Renal pelvis (tissue), 4 donors: ENCODE results near the gene DNAH17. TPM values are rescaled to one million over a fixed set of nuclear protein-coding genes. Genes with fewer than 3 reads are reported as not detected.
"Not testable (repeated sequence)": the region's sequence is repeated elsewhere in the genome, so short reads cannot be mapped to it uniquely, and the experiment has no call there.

Experiments used
- DNase-seq: peaks from one replicate; pipeline ENCODE4 v3.0.0-alpha.2; 2013
- polyA plus RNA-seq, 3 donors: library from polyadenylated mRNA; unstranded; fragments of 120-200 nt; gene quantifications; one replicate each; pipeline ENCODE4 v1.2.1, GENCODE V29; 2013; ENCODE audit not compliant: insufficient read length in 3 of 3

The DNAH17 gene
- polyA plus RNA-seq, 3 donors = 2.2 to 4.4 (median 4.0) TPM

DNA sequence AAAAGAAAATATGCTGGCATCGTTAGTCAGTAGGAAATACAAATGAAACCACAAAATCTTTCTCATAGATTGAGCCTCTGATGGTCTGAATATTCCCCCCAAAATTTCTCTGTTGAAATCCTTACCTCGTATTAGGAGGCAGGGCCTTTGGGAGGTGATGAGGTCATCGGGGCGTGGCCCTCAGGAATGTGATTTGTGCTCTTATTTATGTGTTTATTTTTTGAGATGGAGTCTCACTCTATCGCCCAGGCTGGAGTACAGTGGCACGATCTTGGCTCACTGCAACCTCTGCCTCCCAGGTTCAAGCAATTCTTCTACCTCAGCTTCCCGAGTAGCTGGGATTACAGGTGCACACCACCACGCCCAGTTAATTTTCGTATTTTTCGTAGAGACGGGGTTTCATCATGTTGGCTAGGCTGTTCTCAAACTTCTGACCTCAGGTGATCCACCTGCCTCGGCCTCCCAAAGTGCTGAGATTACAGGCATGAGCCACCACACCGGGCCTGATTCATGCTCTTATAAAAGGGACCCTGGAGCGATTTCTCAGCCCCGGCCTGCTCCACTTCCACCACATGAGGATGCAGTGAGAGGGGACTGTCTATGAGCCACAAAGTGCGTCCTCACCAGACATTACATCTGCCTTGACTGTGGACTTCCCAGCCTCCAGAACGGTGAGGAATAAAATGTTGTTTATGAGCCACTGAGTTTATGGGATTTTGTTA lies 53.1 kb downstream of the DNAH17 start:
- no peak for DNase-seq

DNA sequence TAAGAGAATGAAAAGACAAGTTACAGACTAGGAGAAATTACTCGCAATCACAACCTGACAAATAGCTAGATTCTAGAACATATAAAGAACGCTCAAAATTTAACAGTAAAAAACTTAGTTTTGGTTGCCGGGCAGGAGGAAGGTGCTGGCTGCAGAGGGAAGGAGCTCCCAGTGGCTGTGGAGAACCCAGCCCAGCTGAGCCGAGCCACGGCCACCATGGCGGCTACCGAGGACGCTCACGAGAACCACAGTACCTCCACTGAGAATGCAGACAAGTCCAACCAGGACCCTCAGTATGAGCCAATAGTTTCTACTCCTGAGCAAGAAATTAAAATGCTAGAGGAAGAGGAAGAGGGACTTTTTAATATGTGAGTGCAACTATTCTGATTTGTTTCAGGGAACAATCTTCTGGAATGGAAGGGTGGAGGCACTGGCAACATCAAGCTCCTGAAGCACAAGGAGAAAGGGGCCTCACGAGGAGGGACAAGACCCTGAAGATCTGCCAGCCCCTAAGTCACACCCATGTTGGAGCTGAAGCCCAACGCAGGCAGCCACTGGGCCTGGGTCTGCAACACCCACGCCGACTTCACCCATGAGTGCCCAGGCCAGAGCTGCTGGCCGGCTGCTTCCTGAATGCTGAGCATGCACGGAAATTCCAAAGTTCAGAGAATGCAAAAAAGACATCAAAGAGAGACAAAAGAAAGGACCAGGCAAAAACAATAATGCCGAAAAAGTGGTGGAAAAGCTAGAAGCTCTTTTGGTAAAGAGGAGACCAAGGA lies 55.0 kb downstream of the DNAH17 start:
- DNase-seq = no peak

DNA sequence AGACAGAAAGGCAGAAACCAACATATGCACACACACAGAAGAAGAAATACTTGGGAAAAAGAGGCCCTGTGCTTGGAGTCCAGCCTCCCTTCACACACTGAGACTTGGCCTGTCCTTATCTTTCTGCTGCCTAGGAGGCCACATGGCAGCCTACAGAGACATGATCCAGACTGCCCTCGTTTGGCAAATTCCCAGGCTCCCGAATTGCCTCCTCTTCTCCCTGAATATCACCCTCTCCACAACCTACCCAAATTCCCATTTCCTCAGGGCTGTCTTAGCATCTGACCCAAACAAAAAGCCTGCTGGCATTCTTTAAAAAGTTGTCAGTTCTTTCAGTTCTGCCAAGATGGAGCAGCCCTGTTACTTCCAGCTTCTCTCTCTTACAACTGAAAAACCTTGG lies 59.8 kb downstream of the DNAH17 start:
- DNase-seq = no peak

DNA sequence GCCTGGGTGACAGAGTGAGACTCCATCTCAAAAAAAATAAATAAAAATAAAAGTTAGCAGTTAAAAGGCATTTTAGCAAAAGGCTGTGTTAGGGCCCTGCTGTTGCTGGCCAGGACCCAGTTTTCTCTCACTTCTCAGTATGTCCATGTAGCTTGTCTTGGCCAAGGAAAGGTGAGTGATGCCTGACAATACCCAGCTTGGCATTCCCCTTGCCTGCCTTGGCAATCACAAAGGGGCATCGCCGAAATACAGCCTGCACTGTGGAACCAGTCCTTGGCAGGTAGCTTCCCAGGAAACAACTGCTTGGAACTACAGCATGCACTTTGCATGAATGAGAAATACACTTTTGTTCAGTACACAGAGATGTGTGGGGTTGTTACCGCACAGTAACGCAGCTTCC lies 61.7 kb downstream of the DNAH17 start:
- no peak for DNase-seq

DNA sequence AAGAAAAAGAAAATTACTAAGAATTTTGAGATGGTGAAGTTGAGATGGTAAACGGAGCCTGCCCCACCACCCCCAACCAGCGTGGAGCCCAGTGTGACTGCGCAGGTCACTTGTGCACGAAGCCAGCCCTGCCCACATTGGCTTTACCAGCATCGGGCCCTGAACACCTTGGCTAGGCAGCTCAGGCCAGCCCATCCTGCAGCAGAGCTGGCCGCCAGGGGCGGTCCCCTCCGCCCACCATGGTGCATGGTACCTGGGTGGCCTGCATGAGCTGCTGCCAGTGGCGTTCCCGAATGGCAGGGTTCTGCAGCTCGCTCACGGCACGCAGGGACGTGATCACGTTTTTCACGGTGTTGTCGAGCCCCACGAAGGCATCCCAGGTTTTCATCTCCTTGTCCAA lies 62.7 kb downstream of the DNAH17 start:
- DNase-seq = no peak

DNA sequence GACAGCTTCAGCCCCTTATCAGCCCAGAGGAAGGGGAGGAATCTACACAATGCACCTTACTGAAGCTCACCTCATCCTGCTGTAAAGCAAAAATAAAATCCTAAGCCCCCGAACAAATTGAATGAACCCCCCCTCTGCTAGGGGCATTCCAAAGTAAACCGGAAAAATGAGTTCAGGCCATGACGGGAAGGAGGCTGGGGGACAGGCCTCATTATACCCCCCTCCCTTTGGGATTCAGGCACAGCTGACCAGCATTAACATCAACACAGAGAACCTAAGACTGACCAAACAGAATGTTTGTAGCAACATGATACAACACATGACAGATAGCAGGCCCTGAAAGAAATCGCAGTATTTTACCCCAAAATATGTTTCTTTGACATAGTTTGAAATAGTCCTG lies 64.2 kb downstream of the DNAH17 start:
- DNase-seq = no peak

DNA sequence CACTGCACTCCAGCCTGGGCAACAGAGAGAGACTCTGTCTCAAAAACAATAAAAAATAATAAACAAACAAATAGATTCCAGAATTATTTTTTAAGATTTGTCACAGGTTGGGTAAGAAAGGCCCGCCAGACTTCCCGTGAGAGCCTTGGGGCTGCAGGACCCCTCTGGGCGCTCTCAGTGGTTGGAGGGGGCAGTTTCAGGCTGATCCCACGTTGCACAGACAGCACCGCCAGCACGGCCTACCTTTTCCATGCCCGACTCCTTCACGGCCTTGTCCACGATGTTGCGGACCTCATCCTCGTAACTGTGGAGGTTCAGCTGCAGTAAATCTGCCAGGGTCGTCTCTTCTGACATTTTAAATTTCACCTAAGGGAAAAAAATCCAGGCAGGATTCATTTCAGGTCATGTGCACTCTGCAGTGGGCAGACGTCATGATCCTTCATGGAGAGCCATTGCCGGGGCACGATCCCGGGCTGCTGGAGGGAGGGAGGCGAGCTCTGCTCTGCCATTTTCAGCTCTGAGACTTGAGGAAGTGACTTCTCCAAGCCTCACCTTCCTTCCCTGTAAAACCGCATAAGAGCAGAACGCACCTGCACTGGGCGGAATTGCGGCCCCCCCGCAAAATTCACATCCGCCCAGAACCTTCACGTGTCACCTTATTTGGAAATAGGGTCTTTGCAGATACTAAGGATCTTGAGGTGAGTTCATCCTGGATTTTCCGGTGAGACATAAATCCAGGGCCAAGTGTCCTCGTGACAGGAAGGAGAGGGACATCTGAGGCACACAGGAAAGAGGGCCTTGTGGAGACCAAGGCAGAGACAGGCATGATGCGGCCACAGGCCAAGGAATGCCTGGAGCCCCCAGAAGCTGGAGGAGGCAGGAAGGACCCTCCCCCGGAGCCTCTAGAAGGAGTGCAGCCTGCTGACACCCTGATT lies 66.8 kb downstream of the DNAH17 start:
- DNase-seq = no peak

DNA sequence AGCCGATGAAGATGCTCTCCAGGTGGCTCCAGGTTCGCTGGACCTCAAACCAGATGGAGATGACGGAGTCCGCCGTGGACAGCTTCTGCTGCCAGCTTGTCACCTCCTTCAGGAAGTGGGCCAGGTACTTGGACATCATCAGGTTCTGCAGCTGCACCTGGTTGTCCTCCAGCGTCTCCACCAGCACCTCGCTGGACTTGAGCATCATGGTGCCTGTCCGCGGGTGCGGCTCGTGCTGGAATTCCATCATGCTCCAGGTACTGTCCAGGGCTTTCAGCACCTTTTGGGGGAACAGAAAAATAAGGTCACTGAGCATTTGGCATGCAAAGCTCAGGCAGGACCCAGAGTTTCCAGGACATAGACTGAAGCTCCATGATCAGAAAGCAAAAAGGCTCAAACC lies 69.7 kb downstream of the DNAH17 start:
- no peak for DNase-seq

DNA sequence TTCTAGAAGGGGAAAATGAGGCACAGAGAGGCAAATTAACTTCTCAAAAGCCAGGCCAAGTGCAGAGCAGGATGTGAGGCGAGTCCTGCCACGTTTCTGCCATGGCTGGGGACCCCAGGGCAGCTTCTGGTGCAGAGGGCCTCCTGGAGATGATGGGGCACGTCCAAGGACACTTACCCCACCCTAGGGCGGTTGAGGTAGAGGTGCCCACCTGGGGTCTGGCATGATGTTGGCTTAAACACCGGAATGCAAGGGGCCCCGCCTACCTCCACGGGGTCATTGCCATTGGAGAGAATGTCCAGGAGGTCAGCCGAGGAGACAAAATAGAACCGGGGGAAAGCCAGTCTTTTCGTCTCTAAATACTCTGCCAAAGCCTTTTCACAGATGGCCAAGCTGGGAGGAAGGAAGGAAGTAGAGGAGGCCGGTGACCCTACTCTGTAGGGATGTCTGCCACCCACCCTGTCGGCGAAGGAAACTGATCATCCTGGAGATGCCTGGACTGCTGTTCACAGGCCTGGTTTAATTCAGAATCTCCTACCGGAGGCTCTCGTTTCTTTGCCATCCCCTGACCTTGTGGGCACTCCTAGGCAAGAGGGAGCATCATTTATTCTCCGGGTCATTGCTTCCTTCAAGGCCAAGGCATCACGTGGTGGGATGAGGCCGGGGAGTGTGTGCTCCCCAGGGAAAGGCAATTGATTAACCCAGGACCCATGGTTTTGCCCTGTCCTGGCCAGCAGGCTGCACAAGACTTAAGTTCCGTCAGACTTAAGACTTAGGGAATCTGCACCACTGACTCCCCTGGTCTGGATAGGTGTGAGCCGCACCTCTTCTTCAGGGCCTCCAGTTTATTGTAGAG lies 70.5 kb downstream of the DNAH17 start:
- DNase-seq = no peak

DNA sequence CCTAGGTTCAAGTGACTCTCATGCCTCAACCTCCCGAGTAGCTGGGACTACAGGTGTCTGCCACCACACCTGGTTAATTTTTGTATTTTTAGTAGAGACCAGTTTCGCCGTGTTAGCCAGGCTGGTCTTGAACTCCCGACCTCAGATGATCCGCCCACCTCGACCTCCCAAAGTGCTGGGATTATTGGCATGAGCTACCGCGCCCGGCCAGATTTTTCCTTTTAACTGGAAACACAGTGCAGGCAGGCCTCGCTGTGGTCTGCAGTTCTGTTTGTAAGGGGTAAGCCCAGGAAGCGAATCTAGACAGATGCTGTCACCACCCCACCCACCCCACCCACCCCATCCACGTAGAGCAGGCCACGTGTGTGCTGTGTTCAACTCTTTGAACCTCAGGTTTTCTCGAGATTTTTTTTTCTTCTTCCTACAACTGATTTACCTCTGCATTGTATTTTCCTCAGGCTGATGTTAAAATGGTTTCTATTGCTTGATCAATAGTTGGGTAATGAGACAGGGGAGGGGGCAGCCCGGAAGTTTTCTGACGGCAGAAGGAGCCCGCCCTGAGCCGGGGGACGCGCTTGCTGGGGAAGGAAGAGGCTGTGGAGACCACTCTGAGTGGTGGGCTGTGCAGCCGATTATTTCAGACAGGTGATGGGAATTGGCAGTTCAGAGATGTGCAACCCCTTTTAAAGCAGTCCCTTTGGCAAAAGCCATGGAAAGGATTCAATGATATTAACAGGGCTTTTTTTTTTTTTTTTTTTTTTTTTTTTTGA lies 72.9 kb downstream of the DNAH17 start:
- DNase-seq = no peak

DNA sequence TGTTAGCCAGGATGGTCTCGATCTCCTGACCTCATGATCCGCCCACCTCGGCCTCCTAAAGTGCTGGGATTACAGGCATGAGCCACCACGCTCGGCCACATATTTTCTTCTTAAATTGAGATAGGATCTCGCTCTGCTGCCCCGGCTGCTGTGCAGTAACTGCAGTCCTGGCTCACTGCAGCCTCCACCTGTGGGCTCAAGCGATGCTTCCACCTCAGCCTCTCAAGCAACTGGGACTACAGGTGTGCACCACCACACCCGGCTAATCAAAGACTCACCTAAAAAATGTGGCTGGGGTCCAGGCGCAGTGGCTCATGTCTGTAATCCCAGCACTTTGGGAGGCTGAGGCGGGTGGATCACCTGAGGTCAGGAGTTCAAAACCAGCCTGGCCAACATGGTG lies 73.8 kb downstream of the DNAH17 start:
- not testable (repeated sequence) for DNase-seq

DNA sequence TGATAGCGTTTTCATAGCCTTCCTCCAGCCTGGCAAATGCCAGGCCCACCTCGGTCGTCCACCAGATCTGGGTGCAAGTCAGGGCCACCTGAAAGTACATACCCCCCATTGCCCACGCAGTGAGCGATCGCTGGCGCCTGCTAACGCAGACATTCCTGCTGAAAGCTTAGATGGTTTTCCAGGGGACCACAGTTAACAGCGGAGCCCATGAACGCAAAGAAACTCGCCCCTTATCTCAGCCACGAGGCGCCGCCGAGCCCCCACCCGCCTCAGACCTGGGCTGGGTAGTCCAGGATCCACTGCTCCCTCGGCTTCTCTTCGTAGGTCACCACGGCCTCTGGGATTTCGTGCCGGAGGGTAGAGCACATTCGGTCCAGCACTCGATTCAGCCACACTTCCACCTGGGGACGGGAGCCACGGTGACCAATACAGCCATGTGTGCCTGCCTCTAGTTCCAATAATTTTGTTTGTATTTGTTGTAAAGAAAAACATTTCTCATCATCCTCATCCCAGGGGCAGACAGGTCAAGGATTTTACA lies 74.5 kb downstream of the DNAH17 start:
- DNase-seq = no peak

DNA sequence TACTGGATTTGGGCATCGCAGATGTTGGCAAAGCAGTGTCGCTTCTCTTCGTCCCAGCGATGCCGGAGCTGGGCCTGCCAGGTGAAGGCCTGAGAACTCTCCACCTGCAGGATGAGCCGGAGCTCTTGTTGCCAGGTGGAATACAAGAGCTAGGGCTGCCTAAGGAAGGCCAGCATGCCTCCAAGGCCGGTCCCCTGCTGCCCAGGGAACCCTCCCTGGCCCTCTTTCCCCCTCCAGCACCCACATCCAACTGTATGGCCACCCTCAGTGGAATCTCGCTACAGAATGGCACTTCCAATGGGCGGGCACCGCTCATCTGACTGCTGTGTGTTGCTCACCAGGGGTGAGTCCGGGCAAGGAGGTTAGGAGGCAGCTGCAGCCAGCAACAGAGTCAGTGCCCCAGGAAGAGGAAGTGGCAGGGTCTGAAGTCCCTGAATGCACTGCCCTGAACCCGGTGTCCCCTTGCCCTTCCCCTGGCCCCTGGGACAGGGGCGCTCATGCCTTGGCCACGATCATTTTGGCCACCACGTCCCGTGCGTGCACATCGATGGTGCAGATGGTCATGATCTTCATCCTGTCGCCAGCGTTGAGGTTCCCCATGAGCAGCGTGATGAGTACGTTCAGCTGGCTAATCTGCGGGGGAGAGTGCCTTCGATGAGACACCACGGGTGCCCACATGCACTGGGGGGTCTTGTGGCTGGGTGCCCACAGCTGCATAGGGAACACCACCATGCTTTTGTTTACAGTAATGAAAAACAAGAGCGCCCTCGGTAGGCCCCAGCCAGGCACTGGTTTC lies 75.8 kb downstream of the DNAH17 start:
- no peak for DNase-seq

DNA sequence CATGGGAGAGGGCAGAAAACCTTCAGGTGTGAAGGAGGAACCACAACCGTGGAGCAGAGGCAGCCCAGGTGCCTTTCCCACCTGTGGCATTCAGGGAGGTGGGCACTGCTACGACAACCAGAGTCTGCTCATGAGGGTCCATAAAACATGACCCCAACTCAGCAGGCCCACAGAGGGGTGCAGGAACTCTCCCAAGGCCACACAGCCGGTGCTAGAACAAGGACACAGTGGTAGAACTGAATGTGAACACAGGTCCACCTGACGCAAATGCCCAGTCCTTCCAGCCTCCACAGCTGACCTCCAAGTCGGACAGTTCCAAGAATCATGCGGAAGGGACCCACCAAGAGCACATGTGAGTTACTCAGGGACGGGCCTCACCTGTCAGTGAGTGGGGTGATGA lies 76.4 kb downstream of the DNAH17 start:
- no peak for DNase-seq

DNA sequence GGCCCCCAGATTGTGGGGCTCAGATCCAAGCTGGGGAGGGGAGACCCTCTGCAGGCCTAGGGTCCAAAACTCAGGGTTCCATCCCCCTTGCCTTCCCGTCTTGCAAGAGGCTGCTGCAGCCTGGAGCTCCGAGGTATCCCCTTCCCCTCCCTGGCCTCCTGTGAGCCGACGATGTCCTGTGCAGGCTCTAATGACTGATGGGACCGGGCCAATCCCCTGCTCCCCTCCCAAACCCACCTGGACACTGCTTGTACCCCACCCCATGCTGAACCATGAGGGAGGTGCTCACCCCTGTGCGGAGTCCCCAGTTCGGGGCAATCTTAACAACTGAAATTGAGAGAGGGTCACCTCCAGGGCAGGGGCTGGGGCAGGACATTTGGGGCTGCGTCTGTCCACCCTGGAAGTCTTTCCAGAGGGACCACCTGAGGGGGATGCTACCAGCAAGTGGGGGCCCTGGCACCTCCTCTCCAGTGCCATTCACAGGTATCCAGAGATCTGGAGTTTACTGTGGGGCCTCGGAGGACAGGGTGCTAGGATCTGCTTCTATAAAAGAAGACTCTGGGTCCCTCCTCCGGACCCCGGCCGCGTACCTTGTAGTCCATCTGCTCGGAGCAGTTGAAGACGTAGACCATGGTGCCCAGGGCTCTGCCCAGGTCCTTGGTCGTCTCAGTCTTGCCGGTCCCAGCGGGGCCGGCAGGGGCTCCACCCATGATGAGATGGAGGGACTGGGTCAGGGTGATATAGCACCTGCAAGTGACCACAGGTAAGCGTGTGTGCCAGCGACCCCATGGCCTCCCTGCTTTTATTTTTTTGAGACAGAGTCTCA lies 77.3 kb downstream of the DNAH17 start:
- no peak for DNase-seq

DNA sequence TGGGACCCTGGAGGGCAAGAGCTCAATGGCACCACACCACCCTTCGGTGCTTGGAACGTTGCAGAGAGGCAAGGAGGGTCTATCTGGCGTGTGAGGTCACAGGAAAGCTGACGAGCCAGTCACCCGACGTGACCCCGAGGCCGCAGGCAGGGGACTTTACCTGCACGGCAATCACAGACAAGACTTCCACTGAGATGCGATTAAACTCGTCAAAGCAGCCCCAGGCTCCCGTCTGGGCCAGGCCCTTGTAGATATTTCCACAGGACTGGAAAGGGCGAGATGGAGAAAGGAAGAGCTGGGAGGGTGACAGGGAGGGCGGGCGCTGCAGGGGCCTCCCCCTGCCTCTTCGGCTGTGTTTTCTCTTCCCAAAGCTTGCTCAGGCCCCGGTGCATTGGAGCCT lies 78.3 kb downstream of the DNAH17 start:
- DNase-seq = no peak

DNA sequence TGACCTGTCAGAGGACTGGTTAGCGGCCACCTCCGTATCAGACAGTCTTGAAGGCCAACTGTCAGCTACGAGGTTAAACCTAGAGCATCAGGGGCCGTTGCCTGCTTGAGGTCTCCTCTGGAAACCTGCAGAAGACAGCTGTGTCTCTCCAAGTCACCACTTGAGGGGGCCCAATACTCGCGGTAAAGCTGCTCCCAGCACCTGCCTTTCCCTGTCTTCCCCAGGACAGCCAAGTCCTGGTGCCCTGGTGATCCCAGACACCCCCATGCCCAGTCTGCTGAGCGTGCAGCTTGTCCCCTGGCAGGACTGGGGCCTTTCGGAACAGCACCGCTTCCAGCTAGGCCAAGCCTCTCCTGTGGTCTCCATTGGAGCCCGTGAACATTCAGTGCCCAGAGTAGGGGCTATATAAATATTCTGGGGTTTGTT lies 80.1 kb downstream of the DNAH17 start:
- DNase-seq = peak; percentile 62

DNA sequence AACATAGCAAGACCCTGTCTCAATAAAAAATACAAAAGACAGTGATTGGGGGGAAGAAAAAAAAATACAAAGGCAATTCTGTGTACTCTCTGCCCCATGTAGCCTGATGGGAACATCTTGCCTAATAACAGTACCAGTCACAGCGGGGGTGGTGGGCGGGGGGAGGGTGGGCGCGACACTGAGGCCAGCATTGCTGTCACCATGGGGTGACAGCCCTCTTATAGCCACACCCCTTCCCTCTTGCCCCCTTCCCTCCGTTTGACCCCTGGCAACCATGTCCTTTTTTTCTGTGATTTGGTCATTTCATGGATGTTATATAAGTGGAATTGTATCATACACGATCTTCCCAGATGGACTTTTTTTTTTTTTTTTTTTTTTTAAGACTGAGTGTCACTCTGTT lies 80.9 kb downstream of the DNAH17 start:
- no peak for DNase-seq

DNA sequence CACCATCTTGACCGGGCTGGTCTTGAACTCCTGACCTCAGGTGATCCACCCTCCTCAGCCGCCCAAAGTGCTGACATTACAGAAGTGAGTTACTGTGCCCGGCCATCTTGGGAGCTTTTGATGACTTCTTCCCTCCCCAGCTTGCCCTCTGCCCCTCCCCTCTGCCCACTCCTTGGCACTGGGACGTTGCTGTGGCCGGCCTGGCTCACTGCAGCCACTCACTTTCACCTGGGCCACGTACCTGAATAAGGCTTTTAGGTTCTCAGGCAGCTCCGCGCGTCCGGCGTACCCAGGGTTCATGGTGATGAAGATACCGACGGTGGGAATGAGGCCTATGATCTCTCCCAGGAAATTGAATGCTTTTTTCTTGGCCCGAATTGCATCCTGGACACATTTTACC lies 81.6 kb downstream of the DNAH17 start:
- no peak for DNase-seq
